ENCODE measurements around the gene NFATC1.

DNA sequence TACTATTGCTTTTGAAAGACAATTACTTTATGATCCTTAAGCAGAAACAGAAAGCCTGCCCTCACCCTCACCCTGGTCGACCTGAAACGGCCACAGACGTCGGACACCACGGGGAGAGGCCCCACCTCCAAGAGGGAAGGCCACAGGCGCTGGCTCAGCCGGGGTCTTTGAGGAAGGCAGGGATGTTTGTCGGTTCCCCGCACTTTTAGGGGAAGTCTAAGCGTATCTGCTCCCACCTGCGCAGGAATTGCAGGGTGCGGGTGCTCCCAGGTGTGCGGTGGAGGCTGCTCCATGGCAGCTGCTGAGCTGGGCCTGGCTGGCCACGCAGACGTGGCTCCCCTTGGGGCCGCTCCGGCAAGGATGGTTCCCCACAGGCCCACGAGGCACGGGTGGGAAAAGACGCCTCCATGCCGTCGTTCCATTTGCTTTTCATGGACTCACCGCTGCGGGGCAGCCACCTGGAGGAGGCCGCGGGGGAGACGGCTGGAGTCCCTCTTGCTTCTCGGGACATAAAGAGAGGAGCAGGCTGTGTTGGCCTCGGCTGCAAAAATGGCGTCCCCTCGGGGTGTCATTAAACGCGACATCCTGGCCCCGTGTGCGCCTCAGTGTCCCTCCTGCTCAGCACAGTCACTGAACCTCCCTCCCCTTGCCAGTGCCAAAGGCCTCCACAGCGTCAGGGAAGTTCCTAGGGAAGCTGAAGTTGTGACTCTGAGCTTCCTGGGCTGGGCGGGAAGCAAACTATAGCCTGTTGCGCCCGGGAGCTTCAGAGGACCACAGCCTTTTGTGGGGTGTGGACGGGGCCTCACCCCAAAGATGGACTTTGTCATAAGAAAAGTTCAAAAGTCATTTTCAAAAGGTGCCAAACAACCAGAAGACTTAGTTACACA is 63.4 kb downstream of the NFATC1 start:
- no peak for TF ChIP-seq POLR2A (IDR thresholded peaks at IDR 0.05)
- TF ChIP-seq, protein P1, sequence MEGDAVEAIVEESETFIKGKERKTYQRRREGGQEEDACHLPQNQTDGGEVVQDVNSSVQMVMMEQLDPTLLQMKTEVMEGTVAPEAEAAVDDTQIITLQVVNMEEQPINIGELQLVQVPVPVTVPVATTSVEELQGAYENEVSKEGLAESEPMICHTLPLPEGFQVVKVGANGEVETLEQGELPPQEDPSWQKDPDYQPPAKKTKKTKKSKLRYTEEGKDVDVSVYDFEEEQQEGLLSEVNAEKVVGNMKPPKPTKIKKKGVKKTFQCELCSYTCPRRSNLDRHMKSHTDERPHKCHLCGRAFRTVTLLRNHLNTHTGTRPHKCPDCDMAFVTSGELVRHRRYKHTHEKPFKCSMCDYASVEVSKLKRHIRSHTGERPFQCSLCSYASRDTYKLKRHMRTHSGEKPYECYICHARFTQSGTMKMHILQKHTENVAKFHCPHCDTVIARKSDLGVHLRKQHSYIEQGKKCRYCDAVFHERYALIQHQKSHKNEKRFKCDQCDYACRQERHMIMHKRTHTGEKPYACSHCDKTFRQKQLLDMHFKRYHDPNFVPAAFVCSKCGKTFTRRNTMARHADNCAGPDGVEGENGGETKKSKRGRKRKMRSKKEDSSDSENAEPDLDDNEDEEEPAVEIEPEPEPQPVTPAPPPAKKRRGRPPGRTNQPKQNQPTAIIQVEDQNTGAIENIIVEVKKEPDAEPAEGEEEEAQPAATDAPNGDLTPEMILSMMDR (IDR thresholded peaks at IDR 0.05) = no peak

All from thyroid gland (tissue), 4 donors.